HG02973 (cell line): Measurements from ENCODE around the gene PITRM1.

Experiments
- ATAC-seq: cut with Tn5 transposase; IDR thresholded peaks from one replicate; pipeline ENCODE4 v1.9.1; 2021; ENCODE audit warnings: moderate library complexity; ENCODE audit not compliant: unreplicated experiment

Gene PITRM1

GRCh38 chr10:3140280-3140679 lies 32.3 kb downstream of the PITRM1 start:
- no peak for ATAC-seq

GRCh38 chr10:3139216-3139910 lies 33.2 kb downstream of the PITRM1 start:
- no peak for ATAC-seq

- no peak for ATAC-seq
Measured at GRCh38 chr10:3137958-3138726, 34.4 kb downstream of the PITRM1 start.

- no peak for ATAC-seq
Measured at GRCh38 chr10:3136763-3137611, 35.6 kb downstream of the PITRM1 start.

DNA sequence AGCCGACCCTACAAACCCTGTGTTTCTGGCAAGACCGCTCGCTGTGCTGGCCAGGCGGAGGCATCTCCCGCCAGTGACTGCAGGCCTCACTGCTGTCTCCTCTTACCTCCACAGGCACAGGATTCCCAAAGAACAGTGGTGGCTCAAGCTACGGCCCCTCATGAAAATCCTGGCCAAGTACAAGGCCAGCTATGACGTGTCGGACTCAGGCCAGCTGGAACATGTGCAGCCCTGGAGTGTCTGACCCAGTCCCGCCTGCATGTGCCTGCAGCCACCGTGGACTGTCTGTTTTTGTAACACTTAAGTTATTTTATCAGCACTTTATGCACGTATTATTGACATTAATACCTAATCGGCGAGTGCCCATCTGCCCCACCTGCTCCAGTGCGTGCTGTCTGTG lies 36.2 kb downstream of the PITRM1 start:
- no peak for ATAC-seq

DNA sequence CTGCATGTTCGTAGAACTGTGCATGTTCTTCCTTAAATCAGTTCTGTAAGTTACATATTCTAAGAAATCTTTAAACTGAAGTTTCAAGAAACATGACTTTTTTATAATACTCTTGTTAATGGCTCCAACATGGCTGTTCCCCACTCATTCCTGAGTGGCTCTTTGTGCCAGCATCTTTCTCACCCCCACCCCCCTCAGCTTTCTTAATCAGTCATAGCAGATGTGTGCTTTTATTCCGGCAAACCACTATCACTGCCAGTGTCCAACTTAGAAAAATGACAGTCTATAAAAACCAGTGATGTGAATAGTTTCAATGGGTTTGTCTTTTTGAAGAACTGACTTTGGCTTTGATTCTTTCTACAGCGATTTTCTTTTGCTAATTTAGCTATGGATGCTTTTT lies 37.6 kb downstream of the PITRM1 start:
- ATAC-seq = no peak

DNA sequence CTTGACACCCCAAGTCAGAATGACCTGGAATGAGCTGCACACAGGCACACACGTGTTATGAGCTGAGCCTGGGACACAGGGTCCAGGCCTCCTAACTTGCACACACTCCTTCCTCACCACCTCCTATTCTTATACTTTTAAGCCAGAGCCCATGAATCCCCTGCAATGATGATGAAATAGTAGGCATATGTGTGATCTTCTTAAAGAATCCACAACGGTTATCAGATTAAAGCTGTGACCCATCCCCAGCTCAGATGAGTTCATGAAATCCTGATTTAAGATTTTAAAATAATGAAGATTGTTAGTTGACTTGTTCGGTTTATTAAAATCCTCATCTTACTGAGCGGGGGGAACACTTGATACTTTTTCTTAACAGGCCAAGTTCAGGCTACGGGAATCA lies 38.6 kb downstream of the PITRM1 start:
- no peak for ATAC-seq

- no peak for ATAC-seq
Measured at GRCh38 chr10:3132036-3133025, 40.3 kb downstream of the PITRM1 start.

DNA sequence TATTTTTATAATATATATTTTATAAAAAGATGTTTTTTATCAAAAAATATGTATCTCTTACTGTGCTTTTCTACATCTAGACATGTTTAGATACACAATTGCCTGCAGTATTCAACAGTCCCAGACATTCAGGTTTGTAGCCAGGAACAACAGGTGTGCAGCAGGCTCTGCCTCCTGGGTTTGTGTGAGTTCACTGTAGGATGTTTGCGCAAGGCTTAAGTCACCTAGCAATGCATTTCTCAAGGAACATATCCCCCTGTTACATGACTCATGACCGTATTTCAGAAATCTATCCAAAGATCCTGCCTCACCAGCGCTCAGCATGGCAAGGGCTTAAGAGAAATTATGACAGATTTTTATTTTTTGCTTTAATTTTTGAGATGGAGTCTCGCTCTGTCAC lies 41.5 kb downstream of the PITRM1 start:
- no peak for ATAC-seq

DNA sequence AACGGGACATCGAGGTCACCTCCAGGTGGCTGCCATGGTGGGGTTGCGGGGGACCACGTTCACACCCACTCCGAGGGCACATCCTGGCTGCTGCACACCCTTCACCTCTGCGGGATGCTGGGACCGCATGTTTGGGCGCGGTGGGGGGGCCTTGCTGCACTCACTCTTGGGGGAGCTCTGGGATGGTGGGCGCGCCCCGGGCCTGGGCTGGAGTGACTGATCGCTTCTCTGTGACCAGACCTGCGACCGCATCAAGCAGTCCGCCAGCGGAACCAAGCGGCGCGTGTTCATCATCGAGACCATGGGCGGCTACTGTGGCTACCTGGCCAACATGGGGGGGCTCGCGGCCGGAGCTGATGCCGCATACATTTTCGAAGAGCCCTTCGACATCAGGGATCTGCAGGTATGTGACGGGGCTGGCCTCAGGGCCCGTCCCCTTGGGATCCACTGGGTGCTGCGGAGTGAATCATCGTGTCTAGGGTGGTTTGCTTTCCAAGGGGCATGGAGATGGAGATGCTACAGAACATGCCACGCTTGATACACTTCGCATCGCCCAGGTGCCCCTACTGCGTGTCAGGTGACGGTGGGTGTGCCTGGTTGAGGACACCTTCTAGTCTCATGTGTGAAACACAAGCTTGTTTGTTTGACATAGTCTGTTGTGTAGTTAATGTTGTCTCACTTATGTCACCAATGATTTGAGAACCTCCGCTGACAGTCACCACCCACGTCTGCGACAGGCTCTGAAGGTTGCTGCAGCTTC lies 42.8 kb downstream of the PITRM1 start:
- no peak for ATAC-seq

DNA sequence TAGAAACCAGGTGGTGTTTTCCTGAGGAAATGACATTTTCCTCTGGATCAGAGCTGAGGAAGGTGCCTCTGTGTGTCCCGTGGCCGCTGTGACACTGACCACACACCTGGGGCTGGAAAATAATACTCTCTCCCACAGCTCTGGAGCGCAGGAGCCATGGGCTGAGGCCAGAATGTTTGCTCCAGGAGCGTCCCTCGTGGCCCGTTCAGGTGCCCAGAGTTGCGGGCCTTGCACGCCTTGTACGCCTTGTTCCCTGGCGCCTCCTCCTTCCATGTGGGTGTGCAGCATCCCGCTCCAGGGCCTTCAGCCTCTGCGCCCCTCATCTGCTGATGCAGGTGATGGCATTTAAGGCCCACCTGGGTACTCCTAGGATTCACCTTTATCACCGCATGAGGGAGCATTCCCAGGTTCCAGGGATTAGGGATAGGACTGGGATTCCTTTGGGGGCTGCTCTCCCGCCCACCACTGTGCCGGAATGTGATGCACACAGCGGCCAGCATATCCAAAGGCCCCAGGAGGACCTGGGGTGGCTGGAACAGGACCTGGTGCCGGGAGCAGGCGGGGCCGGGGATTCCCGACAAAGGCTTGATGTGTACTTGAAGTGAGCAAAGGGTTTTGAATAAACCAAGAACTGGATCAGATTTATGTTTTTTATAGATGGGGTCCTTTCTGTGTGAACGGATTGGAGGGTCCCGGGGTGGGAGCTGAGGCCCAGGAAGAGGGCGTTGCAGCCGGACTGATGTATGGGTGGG lies 44.0 kb downstream of the PITRM1 start:
- ATAC-seq = no peak

DNA sequence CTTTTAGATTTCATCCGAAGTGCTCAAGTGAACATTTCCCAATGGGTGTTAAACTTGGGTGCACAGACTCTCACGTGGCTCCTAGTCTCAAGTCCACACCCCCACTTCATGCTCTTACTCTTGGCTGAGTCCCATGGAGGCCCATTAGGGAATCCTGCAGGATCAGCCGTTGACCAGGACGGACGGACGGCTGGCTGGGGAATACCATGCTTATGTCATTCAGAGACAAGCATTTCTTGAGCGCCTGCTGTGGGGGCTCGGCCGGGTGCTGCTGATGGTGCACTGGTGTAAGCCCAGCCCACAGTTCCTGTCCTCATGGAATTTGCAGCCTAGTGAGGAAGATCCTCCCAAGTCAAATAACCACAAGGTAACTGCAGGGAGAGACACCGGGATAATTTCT lies 44.7 kb downstream of the PITRM1 start:
- ATAC-seq = no peak

GRCh38 chr10:3126741-3127346 lies 45.7 kb downstream of the PITRM1 start:
- ATAC-seq = no peak

DNA sequence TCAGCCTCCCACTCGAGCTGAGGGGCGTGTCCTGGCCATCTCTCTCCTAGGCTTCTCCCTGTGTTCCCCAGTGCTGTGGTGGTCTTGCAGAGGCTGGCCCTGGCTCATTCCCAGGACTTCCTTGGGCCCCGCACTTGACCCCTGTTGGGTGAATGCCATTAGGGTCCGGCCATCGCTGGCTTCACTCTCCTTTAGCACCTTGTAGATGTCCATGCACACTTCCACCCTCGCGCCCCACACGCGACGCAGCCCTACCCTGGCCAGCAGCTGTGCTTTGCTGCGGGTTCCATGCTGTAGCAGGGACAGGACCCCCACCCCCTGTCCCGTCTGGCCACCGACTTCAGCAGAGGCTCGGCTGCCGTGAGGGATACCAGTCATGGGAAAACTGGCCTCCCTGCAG lies 46.3 kb downstream of the PITRM1 start:
- no peak for ATAC-seq

DNA sequence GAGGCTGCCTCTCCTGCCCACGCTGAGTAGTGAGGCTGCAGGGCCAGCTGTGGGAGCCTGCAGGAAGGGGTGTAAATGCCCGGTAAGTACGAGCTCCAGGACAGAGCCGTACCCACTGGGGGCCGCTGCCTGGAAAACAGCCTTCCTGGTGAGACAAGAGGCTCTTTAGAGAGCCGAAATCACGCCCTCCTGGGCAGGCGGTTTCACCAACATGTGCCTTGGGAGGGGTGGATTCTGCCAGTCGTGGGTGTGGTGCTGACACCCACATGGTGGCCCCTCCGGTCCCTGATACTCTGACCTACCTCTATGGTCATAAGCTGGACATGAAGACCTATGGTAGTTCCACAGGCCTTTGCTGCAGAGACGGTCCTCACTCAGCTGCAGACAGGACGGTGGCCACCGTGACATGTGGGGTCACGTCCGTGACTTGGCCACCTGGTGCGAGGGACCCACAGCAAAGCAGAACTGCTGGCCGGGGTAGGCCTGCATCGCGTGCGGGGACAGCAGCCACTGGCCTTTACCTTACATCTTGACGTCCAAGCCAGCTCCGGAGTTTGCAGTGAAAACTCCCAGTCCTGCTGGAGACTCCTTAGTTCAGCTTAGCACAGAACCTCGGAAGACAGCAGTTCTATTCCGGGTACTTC lies 46.9 kb downstream of the PITRM1 start:
- no peak for ATAC-seq

DNA sequence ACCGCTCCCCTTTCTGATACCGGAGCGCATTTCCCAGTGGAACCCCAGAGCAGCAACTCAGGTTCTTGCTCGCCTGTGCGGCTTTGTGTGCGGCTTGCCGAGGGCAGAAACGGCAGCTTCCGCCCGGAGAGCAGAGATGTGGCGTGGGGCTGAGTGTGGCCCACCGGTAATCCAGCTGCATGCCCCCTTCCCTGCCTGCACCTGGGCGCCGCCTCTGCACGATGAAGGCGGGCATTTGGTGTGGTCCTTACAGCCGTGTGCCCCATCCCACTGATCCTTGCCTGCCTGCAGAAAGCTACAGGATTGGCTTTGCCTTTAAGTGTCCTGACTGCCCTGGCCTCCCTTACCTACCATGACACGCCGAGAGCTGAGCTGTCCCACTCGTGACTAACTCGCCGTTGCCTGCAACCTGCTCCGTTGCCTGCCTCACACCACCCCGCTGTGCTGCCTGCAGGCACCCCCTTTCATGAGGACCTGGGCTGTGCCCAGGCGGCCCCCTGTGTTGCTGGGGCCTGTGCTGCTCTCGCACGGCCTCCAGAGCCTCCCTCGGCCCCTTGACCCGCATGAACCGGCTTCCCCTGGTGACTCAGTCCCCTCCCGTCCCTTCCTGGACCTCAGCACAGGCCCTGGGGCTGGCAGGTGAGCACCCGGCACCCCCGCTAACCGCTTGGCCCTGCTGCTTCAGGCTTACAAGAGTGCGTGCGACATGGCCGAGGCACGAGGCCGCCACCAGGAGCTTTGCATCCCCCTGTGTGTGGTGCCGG lies 48.0 kb downstream of the PITRM1 start:
- no peak for ATAC-seq
